ENCODE measurements around the gene ZMYND19.
"Not testable (repeated sequence)": the region's sequence is repeated elsewhere in the genome, so short reads cannot be mapped to it uniquely, and the experiment has no call there.

The ZMYND19 gene

GRCh38 chr9:137542486-137542885 is 47.8 kb downstream of the ZMYND19 start:
- intact Hi-C loops (cut with DNase I), result no loop called here
- DNase-seq, result peak in 1 of 10 donors; percentile 61

- intact Hi-C loops (cut with DNase I), result no loop called here
- DNase-seq, result peak in 1 of 10 donors; percentile 49
Measured at GRCh38 chr9:137540536-137540935, 49.8 kb downstream of the ZMYND19 start.

- intact Hi-C loops (cut with DNase I), result no loop called here
- peak in 1 of 10 donors; percentile 28 for DNase-seq
Measured at GRCh38 chr9:137538058-137538457, 52.3 kb downstream of the ZMYND19 start.

- intact Hi-C loops (cut with DNase I), result not testable (repeated sequence)
Measured at GRCh38 chr9:137536594-137537131, 53.6 kb downstream of the ZMYND19 start.

GRCh38 chr9:137535120-137535428 is 55.2 kb downstream of the ZMYND19 start:
- intact Hi-C loops (cut with DNase I), result no loop called here
- no peak for DNase-seq

More at GRCh38 chr9:137536594-137537131, 53.6 kb downstream of the ZMYND19 start:
- DNase-seq, result not testable (repeated sequence)

- intact Hi-C loops (cut with DNase I), result no loop called here
Measured at GRCh38 chr9:137534256-137535119, 55.8 kb downstream of the ZMYND19 start.

GRCh38 chr9:137532891-137533468 is 57.3 kb downstream of the ZMYND19 start:
- intact Hi-C loops (cut with DNase I), result not testable (repeated sequence)
- DNase-seq, result peak in 1 of 10 donors; percentile 23

More at GRCh38 chr9:137534256-137535119, 55.8 kb downstream of the ZMYND19 start:
- peak in 1 of 10 donors; percentile 57 for DNase-seq
